Eye (tissue), 1 donor: ENCODE results near the gene MGST1.
"Not testable (repeated sequence)": the region's sequence is repeated elsewhere in the genome, so short reads cannot be mapped to it uniquely, and the experiment has no call there.

Source experiments
- DNase-seq: peaks from one replicate; pipeline ENCODE4 v3.0.0-alpha.2; 2015

Gene MGST1

DNA sequence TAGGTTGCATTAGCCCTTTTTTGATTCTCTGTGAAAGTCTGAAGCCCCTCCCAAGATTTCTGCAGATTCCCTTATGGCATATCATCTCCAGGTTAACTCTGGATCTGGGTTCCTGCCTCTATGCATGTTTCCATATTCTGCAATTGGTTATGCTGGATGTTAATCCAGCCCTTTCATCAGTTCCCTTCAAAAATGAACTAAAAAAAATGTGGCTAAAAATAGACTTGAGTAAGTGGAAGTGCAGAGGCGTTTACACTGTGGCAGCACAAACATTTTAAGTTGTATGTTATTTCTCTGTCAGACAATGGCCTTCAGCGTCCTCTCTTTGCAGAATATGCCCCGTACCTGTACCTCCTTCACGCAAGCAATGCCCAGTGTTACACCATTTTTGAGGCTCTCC, 11.4 kb downstream of the MGST1 start:
- no peak for DNase-seq

DNA sequence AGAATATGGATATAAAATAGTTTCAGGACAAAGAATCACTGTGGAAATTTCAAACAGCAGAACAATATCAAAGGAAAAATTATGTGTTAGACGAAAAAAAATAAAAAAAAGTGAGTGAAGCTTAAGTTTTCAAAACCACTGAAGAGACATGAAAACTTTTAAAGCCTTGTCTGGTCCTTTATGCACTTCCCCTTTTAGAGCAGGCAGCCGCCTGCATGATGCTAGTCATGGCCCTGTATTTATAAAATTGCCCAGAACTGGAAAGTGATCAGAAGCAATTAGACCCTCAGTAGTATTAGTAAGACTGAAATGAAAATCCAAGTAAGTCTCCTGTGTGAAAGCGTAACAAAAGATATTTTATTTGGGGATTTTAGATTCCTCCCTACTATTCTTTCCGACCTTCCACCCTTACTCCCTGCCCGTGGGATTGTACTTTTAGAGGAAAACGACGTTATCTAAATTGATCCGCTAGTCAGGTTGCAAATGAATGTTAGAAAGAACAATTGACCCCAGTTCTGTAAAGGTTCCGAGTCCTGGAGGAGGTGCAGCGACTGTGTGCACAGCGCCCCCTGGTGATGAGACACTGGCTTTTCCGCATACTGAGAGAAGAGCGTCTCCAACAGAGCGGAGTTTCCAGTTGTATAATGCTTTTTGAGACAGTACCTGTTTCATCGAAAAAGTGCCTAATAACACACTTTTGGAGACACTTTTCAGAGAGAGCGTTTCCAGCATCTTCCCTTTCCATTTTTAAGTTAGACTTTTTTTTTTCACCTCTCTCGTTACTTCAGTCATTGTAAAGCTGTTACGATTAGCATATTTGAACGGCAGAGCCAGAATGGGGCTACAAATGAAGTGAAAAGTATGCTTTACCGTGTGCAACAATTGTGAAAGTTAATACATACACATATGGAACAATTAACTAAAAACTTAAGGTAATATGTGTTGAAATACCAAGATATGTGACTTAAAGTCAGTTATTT, 12.4 kb downstream of the MGST1 start:
- no peak for DNase-seq

GRCh38 chr12:16361142-16361783, 13.8 kb downstream of the MGST1 start:
- no peak for DNase-seq

DNA sequence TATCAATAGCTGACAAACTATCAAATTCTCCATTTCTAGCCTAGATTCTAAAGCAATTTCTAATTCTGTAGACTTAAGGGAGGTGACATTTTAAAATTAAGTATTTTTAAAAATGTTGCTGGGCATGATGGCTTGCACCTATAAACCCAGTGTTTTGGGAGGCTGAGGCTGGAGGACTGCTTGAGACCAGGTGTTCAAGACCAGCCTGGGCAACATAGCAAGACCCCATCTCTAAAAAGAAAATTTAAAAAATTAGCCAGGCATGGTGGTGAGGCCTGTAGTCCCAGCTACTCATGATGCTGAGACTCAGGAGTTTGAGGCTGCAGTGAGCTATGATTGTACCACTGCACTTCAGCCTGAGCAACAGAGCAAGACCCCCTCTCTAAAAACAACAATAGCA, 15.1 kb downstream of the MGST1 start:
- DNase-seq: no peak

- no peak for DNase-seq
Measured at GRCh38 chr12:16369156-16369555, 21.7 kb downstream of the MGST1 start.

DNA sequence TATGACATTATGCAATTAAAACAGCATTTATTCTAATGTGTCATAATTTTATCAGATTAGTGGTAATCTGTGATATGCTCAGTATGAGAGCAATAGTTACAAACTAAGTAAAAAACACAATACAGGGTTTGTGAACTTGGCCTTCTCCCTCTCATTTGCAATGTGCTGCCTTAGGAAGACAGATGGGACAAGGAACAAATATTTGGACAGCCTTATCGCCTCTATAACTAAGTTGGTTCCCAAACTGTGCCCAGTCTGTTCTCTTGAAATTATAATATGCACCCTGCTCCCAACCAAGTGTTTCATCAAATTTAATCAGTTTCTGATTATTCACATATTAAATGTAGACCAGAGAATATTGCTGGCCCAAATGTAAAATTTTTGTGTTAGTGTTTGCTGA, 22.7 kb downstream of the MGST1 start:
- no peak for DNase-seq

- not testable (repeated sequence) for DNase-seq
Measured at GRCh38 chr12:16382652-16383312, 35.3 kb downstream of the MGST1 start.

GRCh38 chr12:16384732-16385131, 37.3 kb downstream of the MGST1 start:
- no peak for DNase-seq

DNA sequence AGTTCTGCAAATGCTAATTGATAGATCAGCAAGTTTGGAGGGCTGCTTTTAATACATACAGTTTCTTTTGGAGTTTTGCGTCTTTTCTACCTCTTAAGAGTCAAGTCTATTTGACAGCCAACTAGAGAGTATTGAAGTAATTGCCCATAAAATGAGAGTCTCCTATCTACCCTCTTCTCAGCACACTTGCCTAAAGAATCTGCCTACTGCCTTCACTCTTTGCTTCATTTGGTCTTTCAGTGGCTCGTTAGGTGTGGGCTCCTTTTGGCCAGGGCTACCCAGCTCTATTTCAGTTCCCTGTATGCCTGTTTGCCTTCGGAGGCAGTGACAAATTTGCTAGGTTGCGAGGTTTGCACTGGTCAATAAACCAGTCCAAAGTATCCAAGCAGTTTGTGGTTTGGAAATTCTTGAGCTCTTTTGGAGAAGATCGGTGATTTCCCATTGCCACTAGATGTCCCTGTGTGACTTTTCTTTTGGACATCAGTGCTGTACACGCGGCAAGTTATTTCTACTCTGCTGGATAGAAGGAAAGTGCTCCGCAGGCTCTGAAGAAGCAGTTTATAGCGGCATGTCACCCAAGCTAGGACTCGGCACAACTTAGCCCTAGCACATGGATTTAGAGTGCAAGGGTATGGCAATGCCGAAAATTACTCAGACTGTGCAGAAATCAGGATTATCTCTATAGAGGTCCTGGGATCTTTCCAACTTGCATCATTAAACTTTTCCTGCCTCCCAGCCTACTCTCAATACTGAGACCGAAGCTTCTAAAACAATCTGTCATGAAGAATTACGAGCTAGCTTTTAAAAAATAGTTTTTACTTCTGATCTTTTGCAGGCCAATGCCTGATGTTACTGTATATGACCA, 38.6 kb downstream of the MGST1 start:
- DNase-seq: peak; percentile 83

- no peak for DNase-seq
Measured at GRCh38 chr12:16387919-16388318, 40.5 kb downstream of the MGST1 start.

DNA sequence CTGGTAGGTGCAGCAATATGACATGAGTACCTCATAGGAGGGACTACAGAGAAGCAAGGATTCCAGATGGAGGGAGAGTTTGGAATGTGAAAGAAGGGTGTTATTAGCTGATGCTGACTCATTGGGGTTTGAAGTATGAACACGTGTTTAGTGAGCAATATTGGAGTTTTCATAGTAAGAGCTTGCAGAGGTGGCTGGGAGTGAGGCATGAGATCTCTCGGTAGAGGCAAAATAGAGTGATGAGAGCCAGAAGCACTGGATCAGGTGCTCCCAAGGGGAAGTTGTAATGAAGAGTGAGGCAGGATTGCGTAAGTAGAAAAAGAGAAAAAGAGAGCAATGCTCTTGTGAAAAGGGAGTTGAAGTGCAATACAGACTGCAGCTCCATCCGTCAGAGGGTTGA, 42.1 kb downstream of the MGST1 start:
- peak; percentile 8 for DNase-seq

DNA sequence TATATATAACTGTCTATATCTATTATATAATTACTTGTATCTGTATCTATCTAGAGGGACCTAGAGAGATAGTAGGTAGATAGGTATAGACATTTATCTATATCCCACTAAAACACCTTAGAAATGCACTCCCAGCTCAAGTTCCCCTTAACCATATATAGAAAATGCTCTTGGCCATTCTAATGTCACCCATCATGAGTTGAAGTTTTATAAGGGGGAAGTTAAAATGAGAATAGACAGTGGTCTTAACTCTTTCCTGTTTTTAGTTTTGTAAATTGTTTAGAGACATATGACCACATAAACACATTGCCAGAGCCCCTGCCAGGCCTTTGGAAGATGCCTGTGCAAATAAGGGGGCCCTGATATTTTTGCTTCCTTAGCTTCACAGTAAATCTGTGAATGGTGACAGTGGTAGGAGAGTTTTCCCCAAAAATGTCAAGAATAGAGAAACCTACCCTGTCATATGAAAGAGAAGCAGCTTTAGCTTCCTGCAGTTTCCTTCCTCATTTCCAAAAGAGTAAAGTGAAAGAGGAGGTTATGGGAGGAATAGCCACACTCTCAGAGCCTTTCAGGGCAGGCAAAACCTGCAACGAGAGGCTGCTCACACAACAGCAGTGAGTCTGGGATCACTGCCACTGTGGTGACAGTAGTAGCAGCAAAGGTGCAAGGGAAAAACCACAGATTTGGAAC, 45.5 kb downstream of the MGST1 start:
- no peak for DNase-seq

DNA sequence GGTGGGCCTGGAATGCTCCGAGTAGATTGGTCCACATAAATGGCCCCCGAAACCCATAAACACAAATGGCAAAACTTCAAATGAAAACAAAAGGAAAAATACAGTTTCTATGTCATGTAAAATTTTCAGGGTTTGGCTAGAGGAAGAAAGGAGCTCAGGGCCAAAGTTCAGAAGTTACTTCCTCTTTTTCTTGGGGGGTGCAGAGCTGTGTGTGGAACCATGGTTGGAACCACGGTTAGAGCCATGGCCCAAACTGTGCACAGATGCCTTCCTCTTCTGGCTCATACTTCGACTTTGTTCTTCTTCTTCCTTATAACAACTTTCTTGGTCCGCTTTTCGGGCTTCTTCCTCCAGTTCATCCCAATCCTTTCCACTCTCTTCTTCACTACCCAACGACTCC, 51.7 kb downstream of the MGST1 start:
- DNase-seq: no peak

- not testable (repeated sequence) for DNase-seq
Measured at GRCh38 chr12:16401835-16402234, 54.4 kb downstream of the MGST1 start.

- DNase-seq: no peak
Measured at GRCh38 chr12:16407346-16407745, 59.9 kb downstream of the MGST1 start.
